IMR-90 (cell line): ENCODE data around the gene ACSL3. TPM values are rescaled to one million over a fixed set of nuclear protein-coding genes. Genes with fewer than 3 reads are reported as not detected.

ENCODE experiments used
- ATAC-seq: fragments of 200-7000 bp; cut with Tn5 transposase; 2 replicates; pipeline ENCODE4 v1.9.1; 2020; ENCODE audit warnings: low read depth, mild to moderate bottlenecking, moderate library complexity
- BruUV-seq: library from RNA; stranded (reverse); fragments of 400-500 nt; replicated peaks from 2 replicates; lab custom pipeline; 2021; lab: Mats Ljungman, UMichigan
- CTCF ChIA-PET: fragments of 300-600 bp; formaldehyde crosslinking; extraction: SDS; loops from one replicate; lab custom pipeline; 2021; ENCODE audit warnings: antibody characterized with exemption; lab: Yijun Ruan, JAX
- POLR2A ChIA-PET: fragments of 300-600 bp; sonication (Branson Sonifier 250); formaldehyde crosslinking; loops from one replicate; lab custom pipeline; 2022; ENCODE audit warnings: antibody characterized with exemption; ENCODE audit not compliant: unreplicated experiment; lab: Charles Lee
- DNase-seq: peaks from one replicate; pipeline ENCODE4 v3.0.0; 2013
- H2AFZ ChIP-seq: replicated peaks from 2 replicates; pipeline ENCODE3; 2013; ENCODE audit warnings: low read length, mild to moderate bottlenecking; ENCODE audit not compliant: poor library complexity
- H2AK5ac ChIP-seq: 2 replicates; pipeline ENCODE4 v1.6.1; 2013; ENCODE audit warnings: low read depth, low read length, inconsistent platforms
- H2AK9ac ChIP-seq: replicated peaks from 2 replicates; pipeline ENCODE3; 2013; ENCODE audit warnings: mild to moderate bottlenecking, low read depth, low read length, moderate library complexity; ENCODE audit not compliant: poor library complexity
- H2BK120ac ChIP-seq: 2 replicates; pipeline ENCODE4 v1.6.1; 2013; ENCODE audit warnings: low read depth, low read length, inconsistent platforms
- H2BK15ac ChIP-seq: 3 replicates; pipeline ENCODE4 v1.6.1; 2013; ENCODE audit warnings: low read depth, low read length, inconsistent platforms
- H2BK20ac ChIP-seq: 2 replicates; pipeline ENCODE4 v1.6.1; 2013; ENCODE audit warnings: low read depth, mild to moderate bottlenecking, inconsistent platforms, low read length, moderate library complexity
- H2BK5ac ChIP-seq: 2 replicates; pipeline ENCODE4 v1.6.1; 2013; ENCODE audit warnings: mild to moderate bottlenecking, low read depth, low read length, inconsistent platforms; ENCODE audit not compliant: poor library complexity, severe bottlenecking
- H3K14ac ChIP-seq: replicated peaks from 2 replicates; pipeline ENCODE4 v1.6.1; 2013; ENCODE audit warnings: low read depth, low read length, inconsistent platforms
- H3K18ac ChIP-seq: 2 replicates; pipeline ENCODE4 v1.6.1; 2013; ENCODE audit warnings: low read depth, low read length, control low read depth
- H3K23ac ChIP-seq: 2 replicates; pipeline ENCODE4 v1.6.1; 2013; ENCODE audit warnings: low read depth, low read length, inconsistent platforms
- H3K27ac ChIP-seq: 2 replicates; pipeline ENCODE4 v1.5.1; 2013; ENCODE audit warnings: mild to moderate bottlenecking, control low read depth, low read length; ENCODE audit not compliant: insufficient read depth
- H3K27me3 ChIP-seq: 2 replicates; pipeline ENCODE4 v1.6.1; 2013; ENCODE audit warnings: low read length; ENCODE audit not compliant: control insufficient read depth, insufficient read depth
- H3K36me3 ChIP-seq: 2 replicates; pipeline ENCODE4 v1.6.1; 2013; ENCODE audit warnings: low read length, mixed read lengths; ENCODE audit not compliant: control insufficient read depth, insufficient read depth
- H3K4ac ChIP-seq: 2 replicates; pipeline ENCODE4 v1.6.1; 2013; ENCODE audit warnings: low read depth, low read length, inconsistent platforms
- H3K4me1 ChIP-seq: 2 replicates; pipeline ENCODE4 v1.6.1; 2013; ENCODE audit warnings: low read length, mixed read lengths; ENCODE audit not compliant: control insufficient read depth, insufficient read depth
- H3K4me2 ChIP-seq: 2 replicates; pipeline ENCODE4 v1.6.1; 2013; ENCODE audit warnings: low read depth, mild to moderate bottlenecking, control low read depth, low read length, moderate library complexity
- H3K4me3 ChIP-seq: 2 replicates; pipeline ENCODE4 v1.5.1; 2013; ENCODE audit warnings: low read depth, mild to moderate bottlenecking, control low read depth, low read length, moderate library complexity; ENCODE audit not compliant: insufficient read depth
- H3K56ac ChIP-seq: 2 replicates; pipeline ENCODE4 v1.6.1; 2013; ENCODE audit warnings: low read length, inconsistent platforms; ENCODE audit not compliant: insufficient read depth; ENCODE audit errors: extremely low read depth
- H3K79me1 ChIP-seq, 2 experiments: 2 replicates each; pipeline ENCODE4 v1.6.1; 2013; ENCODE audit warnings: low read length in 2 of 2, inconsistent platforms in 1 of 2, low read depth in 1 of 2
- H3K9ac ChIP-seq: 2 replicates; pipeline ENCODE4 v1.6.1; 2013; ENCODE audit warnings: low read depth, low read length, control low read depth
- H3K9me1 ChIP-seq: 2 replicates; pipeline ENCODE4 v1.6.1; 2013; ENCODE audit warnings: low read length, inconsistent platforms; ENCODE audit not compliant: insufficient read depth
- H3K9me3 ChIP-seq: 2 replicates; pipeline ENCODE4 v1.6.1; 2013; ENCODE audit warnings: low read length; ENCODE audit not compliant: control insufficient read depth, insufficient read depth
- H4K20me1 ChIP-seq: 2 replicates; pipeline ENCODE4 v1.6.1; 2013; ENCODE audit warnings: low read length, inconsistent platforms; ENCODE audit not compliant: insufficient read depth
- H4K5ac ChIP-seq: 2 replicates; pipeline ENCODE4 v1.6.1; 2013; ENCODE audit warnings: mild to moderate bottlenecking, low read depth, low read length, control low read depth
- H4K8ac ChIP-seq, 2 experiments: 2 replicates each; pipeline ENCODE4 v1.6.1; 2013; ENCODE audit warnings: low read depth in 2 of 2, low read length in 2 of 2, control low read depth in 1 of 2, inconsistent platforms in 1 of 2
- H4K91ac ChIP-seq: 2 replicates; pipeline ENCODE4 v1.6.1; 2013; ENCODE audit warnings: low read depth, low read length, inconsistent platforms; ENCODE audit not compliant: insufficient read depth
- CEBPB ChIP-seq: IDR thresholded peaks from 2 replicates; pipeline ENCODE4 v1.6.1; 2012; ENCODE audit warnings: low read depth, low read length, improper control_type of control experiment
- CHD1 ChIP-seq: IDR thresholded peaks from 2 replicates; pipeline ENCODE4 v1.6.1; 2012; ENCODE audit warnings: low read depth, low read length, improper control_type of control experiment
- FOS ChIP-seq: fragments of 150-350 bp; IDR thresholded peaks from 2 replicates; pipeline ENCODE4 v1.6.1; 2016; ENCODE audit warnings: low read depth, low read length
- MAZ ChIP-seq: IDR thresholded peaks from 2 replicates; pipeline ENCODE4 v1.6.1; 2012; ENCODE audit warnings: low read depth, mild to moderate bottlenecking, low read length, improper control_type of control experiment, moderate library complexity, borderline replicate concordance
- MXI1 ChIP-seq: IDR thresholded peaks from 2 replicates; pipeline ENCODE4 v1.6.1; 2012; ENCODE audit warnings: low read depth, mild to moderate bottlenecking, low read length, moderate library complexity, borderline replicate concordance
- RAD21 ChIP-seq: IDR thresholded peaks from 2 replicates; pipeline ENCODE4 v1.6.1; 2012; ENCODE audit warnings: low read length, improper control_type of control experiment
- RCOR1 ChIP-seq: IDR thresholded peaks from 2 replicates; pipeline ENCODE4 v1.6.1; 2012; ENCODE audit warnings: mild to moderate bottlenecking, low read length, improper control_type of control experiment; ENCODE audit not compliant: insufficient replicate concordance
- RFX5 ChIP-seq: IDR thresholded peaks from 2 replicates; pipeline ENCODE4 v1.8.0; 2012; ENCODE audit warnings: low read depth, mild to moderate bottlenecking, low read length, moderate library complexity
- SMC3 ChIP-seq: fragments of 150-350 bp; IDR thresholded peaks from 2 replicates; pipeline ENCODE4 v1.6.1; 2016; ENCODE audit warnings: low read depth, mild to moderate bottlenecking, antibody characterized with exemption, low read length, moderate library complexity
- WGBS, 2 experiments: methylation state at CpG; one replicate each; pipeline versions ENCODE4 v1.1.5 to v1.1.7; 2013; ENCODE audit warnings: missing lambda C conversion rate in 2 of 2; ENCODE audit not compliant: insufficient read length in 1 of 2; ENCODE audit errors: extremely low coverage in 2 of 2; 5-methylcytosine and 5-hydroxymethylcytosine counted together
- dilution Hi-C: fragments of 300-500 bp; cut with HindIII; formaldehyde crosslinking; loops from one replicate; pipeline ENCODE4 v1.14.3; 2018; ENCODE audit warnings: low sequenced_read_pairs; ENCODE audit not compliant: unreplicated experiment
- in situ Hi-C: fragments of 300-500 bp; cut with MboI; formaldehyde crosslinking; loops from 3 replicates; pipeline ENCODE4 v1.14.3; 2019; ENCODE audit warnings: low sequenced_read_pairs, inconsistent platforms, mixed read lengths
- intact Hi-C: fragments of 100-400 bp; cut with micrococcal nuclease; formaldehyde crosslinking; loops from 2 replicates; pipeline ENCODE4 v1.10.0; 2022
- polyA plus RNA-seq, 3 experiments: library from polyadenylated mRNA; depleted of rRNA; stranded (reverse); fragments of >200 nt; gene quantifications; 2 replicates each; pipeline ENCODE4 v1.2.3, GENCODE V29; 2012; ENCODE audit warnings: low replicate concordance in 1 of 3
- total RNA-seq: library from RNA; depleted of rRNA; stranded (reverse); fragments of >200 nt; gene quantifications from 2 replicates; pipeline ENCODE4 v1.2.3, GENCODE V29; 2012
- TF ChIP-seq, protein P1 (sequence below): fragments of 150-350 bp; IDR thresholded peaks from 2 replicates; pipeline ENCODE4 v1.6.1; 2016; ENCODE audit warnings: low read depth, mild to moderate bottlenecking, low read length, moderate library complexity, borderline replicate concordance

The ACSL3 gene
- total and polyA plus RNA-seq, 2 of the 4 experiments (the other 2 are of a cell fraction): 31.0 to 84.2 TPM

DNA sequence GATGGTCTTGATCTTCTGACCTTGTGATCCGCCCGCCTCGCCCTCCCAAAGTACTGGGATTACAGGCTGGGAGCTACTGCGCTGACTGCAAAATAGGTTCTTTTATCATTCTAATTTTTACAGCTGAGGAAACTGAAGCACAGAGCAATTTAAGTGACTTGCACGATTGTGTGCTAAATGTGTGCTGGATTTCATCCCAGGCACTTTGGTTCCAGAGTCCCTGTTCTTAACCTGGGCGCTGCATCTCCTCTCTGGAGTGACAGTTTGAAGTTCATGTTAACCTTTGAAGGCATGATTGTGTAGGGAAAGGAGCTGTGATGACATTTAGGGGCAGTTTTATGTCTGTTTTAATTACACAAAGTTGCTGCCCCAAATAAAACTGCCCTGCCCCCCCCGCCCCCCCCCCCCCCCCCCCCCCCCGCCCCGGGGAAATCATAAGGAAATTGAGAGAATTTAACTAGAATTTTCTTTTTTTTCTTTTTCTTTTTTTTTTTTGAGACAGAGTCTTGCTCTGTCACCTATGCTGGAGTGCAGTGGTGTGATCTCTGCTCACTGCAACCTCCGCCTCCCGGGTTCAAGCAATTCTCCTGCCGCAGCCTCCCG is 5.6 kb downstream of the ACSL3 start:
- ChIA-PET CTCF (interaction anchor here (0.8 to 1.1 kb wide), 2 partner anchors 70 to 176 kb away, joined by 3 read pairs; no protein-coding TSS in a partner anchor), POLR2A (no interaction called here)
- Histone ChIP-seq H3K4me3 (no peak overlapping the region), H3K9ac (no peak overlapping the region), H3K23ac (no peak overlapping the region), H3K36me3 (no peaks in the 10 kb centered on the region), H3K18ac (no peak overlapping the region), H3K9me1 (peaks cover 17% of the 10 kb centered on the region), H2BK5ac (no peak overlapping the region), H2AFZ (no peak overlapping the region), H3K27me3 (no peaks in the 10 kb centered on the region), H4K8ac (no peak overlapping the region), H3K56ac (no peak overlapping the region), H3K4me1 (peaks cover 8% of the 10 kb centered on the region), H2BK120ac (no peak overlapping the region), H3K79me1 (peaks cover 6 to 72% of the 10 kb centered on the region in 2 experiments), H4K91ac (no peak overlapping the region), H3K9me3 (no peaks in the 10 kb centered on the region), H4K5ac (no peak overlapping the region), H2BK20ac (no peak overlapping the region), H3K27ac (no peak overlapping the region), H2AK5ac (no peak overlapping the region), H4K20me1 (peaks cover 91% of the 10 kb centered on the region), H3K4ac (no peak overlapping the region), H3K4me2 (no peak overlapping the region), H2AK9ac (no peak overlapping the region), H3K14ac (no peak overlapping the region), H2BK15ac (no peak overlapping the region)
- in situ Hi-C loops (no loop called here), dilution Hi-C loops (no loop called here), intact Hi-C loops (no loop called here)
- no peak for TF ChIP-seq RCOR1
- no peak for TF ChIP-seq CHD1
- no peak for TF ChIP-seq FOS
- no peak for TF ChIP-seq SMC3
- TF ChIP-seq, protein P1, sequence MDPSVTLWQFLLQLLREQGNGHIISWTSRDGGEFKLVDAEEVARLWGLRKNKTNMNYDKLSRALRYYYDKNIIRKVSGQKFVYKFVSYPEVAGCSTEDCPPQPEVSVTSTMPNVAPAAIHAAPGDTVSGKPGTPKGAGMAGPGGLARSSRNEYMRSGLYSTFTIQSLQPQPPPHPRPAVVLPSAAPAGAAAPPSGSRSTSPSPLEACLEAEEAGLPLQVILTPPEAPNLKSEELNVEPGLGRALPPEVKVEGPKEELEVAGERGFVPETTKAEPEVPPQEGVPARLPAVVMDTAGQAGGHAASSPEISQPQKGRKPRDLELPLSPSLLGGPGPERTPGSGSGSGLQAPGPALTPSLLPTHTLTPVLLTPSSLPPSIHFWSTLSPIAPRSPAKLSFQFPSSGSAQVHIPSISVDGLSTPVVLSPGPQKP: no peak
- no peak for TF ChIP-seq MXI1
- TF ChIP-seq RFX5: no peak
- no peak for TF ChIP-seq MAZ
- no peak for TF ChIP-seq CEBPB
- TF ChIP-seq RAD21: no peak
- no TSS peak for BruUV-seq
- ATAC-seq: no peak
- DNase-seq: no peak
- WGBS, 2 experiments: 60% methylated on average over 1 of the region's 13 CpGs; no CpG with 5 or more reads in 1 of the 2 experiments
